ENCODE results near the gene MRPL39.

GRCh38 chr21:25564349-25564948, 42.8 kb downstream of the MRPL39 start:
- no peak for TF ChIP-seq CTCF (conservative IDR thresholded peaks at IDR 0.05)
- TF ChIP-seq ZFX (IDR thresholded peaks at IDR 0.05) = no peak

Measured in C4-2B (cell line).